ENCODE results near the gene CHCHD3.

- TF ChIP-seq CTCF (conservative IDR thresholded peaks at IDR 0.05 in 1 of 2, IDR thresholded peaks at IDR 0.05 in 1 of 2; ENCODE audit: extremely low read depth in 1 of 2, insufficient read depth in 1 of 2, low read depth in 1 of 2, low read length in 2 of 2) = no peak
- TF ChIP-seq EZH2 (IDR thresholded peaks at IDR 0.05; ENCODE audit: borderline replicate concordance, low read length) = no peak
These were observed 220.5 kb downstream of the CHCHD3 start for GRCh38 chr7:132861424-132861823.
